Measurements from ENCODE around the gene NFIX. TPM values are rescaled to one million over a fixed set of nuclear protein-coding genes. Genes with fewer than 3 reads are reported as not detected.

NFIX gene
- polyA plus RNA-seq, 1 donor (not counting 4 experiments of a cell fraction or from before 2014, with no cell fraction given) = 5.2 TPM

DNA sequence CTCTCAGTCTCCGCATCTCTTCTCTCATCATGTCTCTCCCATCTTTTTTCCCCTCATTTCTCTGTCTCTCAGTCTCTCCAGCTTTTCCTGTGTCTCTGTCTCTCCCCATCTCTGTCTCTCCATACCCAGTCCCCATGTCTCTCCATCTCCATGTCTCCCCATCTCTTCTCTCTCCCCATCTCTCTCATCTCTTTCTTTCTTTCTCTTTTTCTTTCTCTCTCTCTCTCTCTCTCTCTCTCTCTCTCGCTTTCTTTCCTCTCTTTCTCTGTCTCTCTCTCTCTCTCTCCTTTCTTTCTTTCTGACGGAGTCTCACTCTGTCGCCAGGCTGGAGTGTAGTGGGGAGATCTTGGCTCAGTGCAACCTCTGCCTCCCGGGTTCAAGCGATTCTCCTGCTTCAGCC, 12.6 kb upstream of the NFIX start:
- FAIRE-seq (no peak), DNase-seq (ENCODE audit: low read depth, low spot score) (no peak)
- Histone ChIP-seq H3K36me3 (ENCODE audit: control insufficient read depth in 2 of 2, extremely low read depth in 1 of 2, insufficient read depth in 2 of 2, low read length in 2 of 2) (no peaks in the 10 kb centered on the region), H3K27me3 (ENCODE audit: control insufficient read depth, extremely low read depth, insufficient read depth, low read length) (no peaks in the 10 kb centered on the region), H3K4me3 (ENCODE audit: control insufficient read depth in 2 of 3, extremely low read depth in 1 of 3, insufficient read depth in 2 of 3, low read depth in 1 of 3, low read length in 3 of 3) (no peak overlapping the region), H3K79me2 (ENCODE audit: control insufficient read depth, insufficient read depth, low read length) (no peaks in the 10 kb centered on the region), H4K20me1 (ENCODE audit: control insufficient read depth, extremely low read depth, insufficient read depth, low read length) (no peaks in the 10 kb centered on the region), H3K4me1 (ENCODE audit: control insufficient read depth, extremely low read depth, insufficient read depth, low read length) (no peaks in the 10 kb centered on the region), H3K9ac (ENCODE audit: control insufficient read depth, extremely low read depth, insufficient read depth, low read length) (no peak overlapping the region), H3K27ac (ENCODE audit: control insufficient read depth, insufficient read depth, low read length) (no peak overlapping the region), H3K9me3 (ENCODE audit: control insufficient read depth, low read depth, low read length) (no peaks in the 10 kb centered on the region), H3K4me2 (ENCODE audit: control insufficient read depth, extremely low read depth, insufficient read depth, low read depth, low read length) (no peak overlapping the region), H2AFZ (ENCODE audit: control insufficient read depth, low read length) (no peak overlapping the region), H3K9me1 (ENCODE audit: control insufficient read depth, extremely low read depth, insufficient read depth, low read length) (no peaks in the 10 kb centered on the region)
- dilution Hi-C loops (cut with MboI; ENCODE audit: extremely low pct_ligation_motif_present, low sequenced_read_pairs) = no loop called here
- TF ChIP-seq, protein P1, sequence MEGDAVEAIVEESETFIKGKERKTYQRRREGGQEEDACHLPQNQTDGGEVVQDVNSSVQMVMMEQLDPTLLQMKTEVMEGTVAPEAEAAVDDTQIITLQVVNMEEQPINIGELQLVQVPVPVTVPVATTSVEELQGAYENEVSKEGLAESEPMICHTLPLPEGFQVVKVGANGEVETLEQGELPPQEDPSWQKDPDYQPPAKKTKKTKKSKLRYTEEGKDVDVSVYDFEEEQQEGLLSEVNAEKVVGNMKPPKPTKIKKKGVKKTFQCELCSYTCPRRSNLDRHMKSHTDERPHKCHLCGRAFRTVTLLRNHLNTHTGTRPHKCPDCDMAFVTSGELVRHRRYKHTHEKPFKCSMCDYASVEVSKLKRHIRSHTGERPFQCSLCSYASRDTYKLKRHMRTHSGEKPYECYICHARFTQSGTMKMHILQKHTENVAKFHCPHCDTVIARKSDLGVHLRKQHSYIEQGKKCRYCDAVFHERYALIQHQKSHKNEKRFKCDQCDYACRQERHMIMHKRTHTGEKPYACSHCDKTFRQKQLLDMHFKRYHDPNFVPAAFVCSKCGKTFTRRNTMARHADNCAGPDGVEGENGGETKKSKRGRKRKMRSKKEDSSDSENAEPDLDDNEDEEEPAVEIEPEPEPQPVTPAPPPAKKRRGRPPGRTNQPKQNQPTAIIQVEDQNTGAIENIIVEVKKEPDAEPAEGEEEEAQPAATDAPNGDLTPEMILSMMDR (optimal IDR thresholded peaks at IDR 0.05 in 1 of 3, IDR thresholded peaks at IDR 0.05 in 1 of 3, conservative IDR thresholded peaks at IDR 0.05 in 1 of 3; ENCODE audit: extremely low read depth in 1 of 3, insufficient read depth in 2 of 3, low read length in 3 of 3) = no peak
- no peak for TF ChIP-seq EZH2 (IDR thresholded peaks at IDR 0.05; ENCODE audit: low read length)

DNA sequence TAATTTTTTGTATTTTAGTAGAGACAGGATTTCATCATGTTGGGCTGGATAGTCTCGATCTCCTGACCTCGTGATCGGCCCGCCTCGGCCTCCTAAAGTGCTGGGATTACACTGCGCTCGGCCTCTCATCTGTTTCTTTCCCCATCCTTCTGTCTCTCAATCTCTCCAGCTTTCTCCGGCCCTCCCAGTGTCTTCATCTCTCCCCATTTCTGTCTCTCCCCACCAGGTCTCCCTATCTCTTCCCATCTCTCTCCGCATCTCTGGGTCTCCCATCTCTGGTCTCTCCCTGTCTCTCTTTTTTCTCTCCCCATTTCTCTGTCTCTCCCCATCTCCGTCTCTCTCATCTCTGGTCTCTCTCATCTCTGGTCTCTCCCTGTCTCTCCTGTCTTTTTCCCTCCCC, 12.2 kb upstream of the NFIX start:
- peak overlapping the region; percentile 41 for H3K4me2 ChIP-seq (ENCODE audit: control insufficient read depth, extremely low read depth, insufficient read depth, low read depth, low read length)
- H3K9me3 ChIP-seq (ENCODE audit: control insufficient read depth, low read depth, low read length) = no peaks in the 10 kb centered on the region
- no peaks in the 10 kb centered on the region for H3K27me3 ChIP-seq (ENCODE audit: control insufficient read depth, extremely low read depth, insufficient read depth, low read length)
- dilution Hi-C loops (cut with MboI; ENCODE audit: extremely low pct_ligation_motif_present, low sequenced_read_pairs) = no loop called here
- H3K27ac ChIP-seq (ENCODE audit: control insufficient read depth, insufficient read depth, low read length) = no peak overlapping the region
- no peaks in the 10 kb centered on the region for H3K36me3 ChIP-seq (ENCODE audit: control insufficient read depth in 2 of 2, extremely low read depth in 1 of 2, insufficient read depth in 2 of 2, low read length in 2 of 2)
- no peaks in the 10 kb centered on the region for H3K4me1 ChIP-seq (ENCODE audit: control insufficient read depth, extremely low read depth, insufficient read depth, low read length)
- no peaks in the 10 kb centered on the region for H3K9me1 ChIP-seq (ENCODE audit: control insufficient read depth, extremely low read depth, insufficient read depth, low read length)
- no peak for DNase-seq (ENCODE audit: low read depth, low spot score)
- no peaks in the 10 kb centered on the region for H4K20me1 ChIP-seq (ENCODE audit: control insufficient read depth, extremely low read depth, insufficient read depth, low read length)
- no peaks in the 10 kb centered on the region for H3K79me2 ChIP-seq (ENCODE audit: control insufficient read depth, insufficient read depth, low read length)
- FAIRE-seq = no peak
- peak overlapping the region; percentile 14 for H3K9ac ChIP-seq (ENCODE audit: control insufficient read depth, extremely low read depth, insufficient read depth, low read length)
- TF ChIP-seq, protein P1 (optimal IDR thresholded peaks at IDR 0.05 in 1 of 3, IDR thresholded peaks at IDR 0.05 in 1 of 3, conservative IDR thresholded peaks at IDR 0.05 in 1 of 3; ENCODE audit: extremely low read depth in 1 of 3, insufficient read depth in 2 of 3, low read length in 3 of 3) = no peak
- no peak for TF ChIP-seq EZH2 (IDR thresholded peaks at IDR 0.05; ENCODE audit: low read length)
- peak overlapping the region in 2 of 3 experiments; percentile 7 to 19 for H3K4me3 ChIP-seq (ENCODE audit: control insufficient read depth in 2 of 3, extremely low read depth in 1 of 3, insufficient read depth in 2 of 3, low read depth in 1 of 3, low read length in 3 of 3)
- peak overlapping the region; percentile 30 for H2AFZ ChIP-seq (ENCODE audit: control insufficient read depth, low read length)
